Measurements from ENCODE around the gene DPPA4. TPM values are rescaled to one million over a fixed set of nuclear protein-coding genes. Genes with fewer than 3 reads are reported as not detected.

Gene DPPA4
- total RNA-seq, 1 experiment from 2014 or later: not detected

DNA sequence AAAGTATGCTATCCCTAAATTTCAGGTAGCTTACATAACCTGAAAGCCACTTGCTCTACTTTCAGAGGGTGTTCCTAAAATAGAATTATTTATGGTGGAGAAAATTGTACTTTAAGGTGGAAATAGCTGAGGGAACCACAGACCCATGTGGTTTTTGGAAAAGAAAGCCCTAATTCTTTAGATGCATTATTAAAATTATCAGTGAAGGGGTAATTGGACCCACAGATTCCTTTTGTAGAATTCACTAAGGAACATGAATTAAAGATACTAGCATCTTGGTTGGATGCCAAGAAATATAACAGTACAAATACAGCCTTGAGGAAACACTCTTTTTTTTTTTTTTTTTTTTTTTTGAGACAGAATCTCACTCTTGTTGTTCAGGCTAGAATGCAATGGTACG lies 58.8 kb downstream of the DPPA4 start:
- no peaks in the 10 kb centered on the region for H3K36me3 ChIP-seq (ENCODE audit: insufficient read depth, low read length)
- H3K27me3 ChIP-seq (ENCODE audit: low read length): no peaks in the 10 kb centered on the region
- H3K4me1 ChIP-seq (ENCODE audit: low read length): no peaks in the 10 kb centered on the region
- H3K4me2 ChIP-seq (ENCODE audit: low read depth, low read length, poor library complexity, severe bottlenecking): no peak overlapping the region
- no peak overlapping the region for H2AFZ ChIP-seq (ENCODE audit: low read length)
- no peaks in the 10 kb centered on the region for H3K79me2 ChIP-seq (ENCODE audit: low read length)
- no peak overlapping the region for H3K4me3 ChIP-seq (ENCODE audit: low read length)
- DNase-seq: no peak
- H3K9me3 ChIP-seq (ENCODE audit: low read length): no peaks in the 10 kb centered on the region
- H3K9ac ChIP-seq (ENCODE audit: low read length): no peak overlapping the region
- H3K9me2 ChIP-seq (replicated peaks; ENCODE audit: insufficient read depth, low read length): no peaks in the 10 kb centered on the region
- no peak overlapping the region for H3K27ac ChIP-seq (ENCODE audit: low read length)
- no peaks in the 10 kb centered on the region for H4K20me1 ChIP-seq (ENCODE audit: insufficient read depth, low read depth, low read length)

DNA sequence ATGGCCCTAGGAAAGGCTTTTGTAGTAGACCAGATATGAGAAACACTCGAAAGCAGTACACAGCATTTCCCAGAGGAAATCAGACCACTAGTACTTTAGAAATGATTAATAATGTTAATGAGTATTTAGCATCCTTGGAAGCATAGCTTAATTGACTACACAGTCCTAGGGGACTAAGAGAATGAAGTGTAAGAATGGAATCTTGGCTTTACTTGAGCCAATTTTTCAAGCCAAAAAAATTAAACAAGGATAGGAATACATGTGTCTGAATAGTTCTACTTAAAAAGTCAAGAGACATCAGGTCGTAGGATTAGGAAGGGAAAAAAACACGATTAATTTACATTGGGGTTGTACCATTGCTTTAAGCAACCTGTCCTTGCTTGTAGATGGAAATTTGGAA lies 59.2 kb downstream of the DPPA4 start:
- no peak for DNase-seq
- Histone ChIP-seq H3K4me3 (ENCODE audit: low read length) (no peak overlapping the region), H3K27me3 (ENCODE audit: low read length) (no peaks in the 10 kb centered on the region), H3K4me1 (ENCODE audit: low read length) (no peaks in the 10 kb centered on the region), H3K27ac (ENCODE audit: low read length) (no peak overlapping the region), H3K79me2 (ENCODE audit: low read length) (no peaks in the 10 kb centered on the region), H4K20me1 (ENCODE audit: insufficient read depth, low read depth, low read length) (no peaks in the 10 kb centered on the region), H3K36me3 (ENCODE audit: insufficient read depth, low read length) (no peaks in the 10 kb centered on the region), H3K9ac (ENCODE audit: low read length) (no peak overlapping the region), H3K4me2 (ENCODE audit: low read depth, low read length, poor library complexity, severe bottlenecking) (no peak overlapping the region), H3K9me2 (replicated peaks; ENCODE audit: insufficient read depth, low read length) (no peaks in the 10 kb centered on the region), H2AFZ (ENCODE audit: low read length) (no peak overlapping the region), H3K9me3 (ENCODE audit: low read length) (no peaks in the 10 kb centered on the region)

Small RNA genes lying within 50 kb of the gene (small RNA-seq; reads per million reads assigned to genes)
- not detected for gene AC124945.1
- gene RF00017: not detected

Other genes with a start within 250 kb of the DPPA4 start
- gene MORC1, start 219.4 kb downstream of the DPPA4 start, total RNA-seq (2014; rRNA removed; shearing (Covaris generic); ENCODE audit: low replicate concordance): not detected in 2 replicates
- gene C3orf85, start 200.8 kb downstream of the DPPA4 start, total RNA-seq (2014; rRNA removed; shearing (Covaris generic); ENCODE audit: low replicate concordance): not detected in 2 replicates
- not detected in 2 replicates for gene DPPA2, start 21.0 kb downstream of the DPPA4 start, total RNA-seq (2014; rRNA removed; shearing (Covaris generic); ENCODE audit: low replicate concordance)